NCI-H2029 treated with DMSO at 0.1 percent for 48 hours (cell line): Measurements from ENCODE around the gene AHR.

Experiments
- DNase-seq: peaks from one replicate; lab custom pipeline; 2025; lab: John Stamatoyannopoulos, UW

AHR gene

GRCh38 chr7:17304926-17305325 lies 6.5 kb downstream of the AHR start:
- DNase-seq: no peak

GRCh38 chr7:17305387-17306171 lies 7.1 kb downstream of the AHR start:
- DNase-seq: no peak

GRCh38 chr7:17307000-17307399 lies 8.5 kb downstream of the AHR start:
- no peak for DNase-seq

- no peak for DNase-seq
Measured at GRCh38 chr7:17307558-17307957, 9.1 kb downstream of the AHR start.

- no peak for DNase-seq
Measured at GRCh38 chr7:17307969-17308648, 9.7 kb downstream of the AHR start.

GRCh38 chr7:17311194-17311593 lies 12.7 kb downstream of the AHR start:
- DNase-seq: no peak

GRCh38 chr7:17311952-17312351 lies 13.5 kb downstream of the AHR start:
- DNase-seq: no peak

DNA sequence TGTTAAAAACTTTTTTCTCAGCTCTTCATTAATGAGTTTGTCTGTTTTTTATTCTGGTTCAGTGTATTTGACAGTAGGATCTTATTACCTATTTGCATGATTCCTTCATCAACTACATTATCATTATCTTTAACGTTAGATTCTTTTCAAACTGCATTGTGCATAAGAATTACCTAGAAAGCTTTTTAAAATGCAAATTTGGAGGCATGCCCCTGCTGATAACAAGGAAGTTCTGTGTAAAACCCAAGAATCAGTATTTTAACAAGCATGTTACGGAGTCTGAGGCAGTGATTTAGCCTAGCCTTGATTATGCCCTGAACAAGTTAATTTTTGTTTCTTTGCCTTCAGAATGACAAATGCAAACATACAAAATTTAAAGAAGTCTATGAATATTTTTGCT lies 14.2 kb downstream of the AHR start:
- DNase-seq: no peak

- no peak for DNase-seq
Measured at GRCh38 chr7:17313194-17313593, 14.7 kb downstream of the AHR start.

DNA sequence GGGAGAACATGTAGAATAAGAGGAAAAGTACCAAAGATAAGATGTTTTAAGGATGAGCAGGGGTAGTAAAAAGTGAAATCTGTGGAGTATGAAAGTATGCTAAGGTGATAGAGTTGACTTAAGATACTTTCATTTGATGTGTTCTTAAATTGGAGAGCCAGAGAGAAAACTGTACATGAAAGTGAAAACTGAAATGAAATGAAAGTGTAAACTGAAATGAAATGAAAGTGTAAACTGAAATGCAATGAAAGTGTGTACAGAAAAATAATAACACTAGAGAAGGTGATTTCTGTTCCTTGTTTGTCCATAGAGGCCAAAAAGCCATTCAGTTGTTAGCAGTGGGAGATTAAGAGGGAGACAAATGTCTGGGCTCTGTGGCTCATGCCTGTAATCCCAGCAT lies 17.5 kb downstream of the AHR start:
- no peak for DNase-seq

GRCh38 chr7:17318146-17318545 lies 19.7 kb downstream of the AHR start:
- DNase-seq: no peak

GRCh38 chr7:17319164-17320101 lies 21.0 kb downstream of the AHR start:
- no peak for DNase-seq

DNA sequence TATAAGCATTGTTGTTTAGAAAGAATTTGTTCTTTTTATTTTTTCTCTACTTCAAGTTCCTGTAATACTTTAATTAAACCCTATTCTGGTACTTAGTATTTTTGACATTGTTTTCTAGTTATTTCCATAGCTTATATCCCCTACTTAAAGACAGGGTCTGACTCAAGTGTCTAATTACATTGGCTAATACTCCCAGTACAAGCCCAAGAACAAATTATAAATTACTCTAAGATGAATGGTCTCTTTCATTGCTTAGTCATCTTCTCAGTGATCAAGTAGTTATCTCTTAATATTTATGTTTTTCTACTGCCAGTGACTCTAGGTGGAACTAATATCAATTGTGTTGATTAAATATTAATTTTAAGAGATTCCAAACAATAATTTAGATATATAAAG lies 21.6 kb downstream of the AHR start:
- no peak for DNase-seq

DNA sequence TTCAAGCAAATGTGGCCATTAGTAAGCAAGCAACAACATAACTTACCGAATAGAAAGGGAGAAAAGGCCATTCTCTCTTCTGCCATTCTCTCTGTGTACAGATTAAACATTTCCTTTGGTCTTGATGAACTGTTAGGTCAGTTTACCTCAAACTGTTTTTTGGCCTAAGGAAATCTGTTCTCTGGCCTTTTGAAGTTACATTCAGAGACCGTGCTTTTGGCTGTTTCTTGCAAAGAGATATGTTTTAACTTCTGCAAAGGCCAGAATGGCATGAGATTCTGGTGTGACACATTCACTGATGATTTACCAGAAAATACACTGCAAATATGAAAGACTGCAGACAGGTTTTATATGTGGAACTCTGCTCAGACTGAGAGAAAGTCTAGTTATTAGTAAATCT lies 22.2 kb downstream of the AHR start:
- no peak for DNase-seq

- no peak for DNase-seq
Measured at GRCh38 chr7:17325364-17325763, 26.9 kb downstream of the AHR start.

GRCh38 chr7:17326378-17326777 lies 27.9 kb downstream of the AHR start:
- no peak for DNase-seq

DNA sequence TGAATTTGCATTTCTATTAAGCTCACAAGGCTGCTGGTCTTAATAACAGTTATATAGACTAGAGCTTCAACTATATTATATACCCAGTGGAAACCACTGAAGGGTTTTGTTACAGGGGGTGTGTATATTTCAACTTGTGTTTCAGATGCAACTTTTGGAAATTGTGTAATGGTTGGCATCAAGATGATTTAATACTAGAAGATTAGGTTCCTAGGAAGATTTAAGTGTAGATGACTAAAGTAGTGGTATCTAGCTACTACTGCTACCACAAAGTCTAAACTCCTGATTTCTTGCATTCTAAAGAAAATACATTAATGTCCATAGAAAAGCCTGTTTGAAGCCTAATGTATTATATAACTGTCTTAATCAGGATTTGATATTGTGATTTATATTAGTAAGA lies 30.2 kb downstream of the AHR start:
- DNase-seq: no peak

GRCh38 chr7:17329440-17329839 lies 31.0 kb downstream of the AHR start:
- DNase-seq: no peak

DNA sequence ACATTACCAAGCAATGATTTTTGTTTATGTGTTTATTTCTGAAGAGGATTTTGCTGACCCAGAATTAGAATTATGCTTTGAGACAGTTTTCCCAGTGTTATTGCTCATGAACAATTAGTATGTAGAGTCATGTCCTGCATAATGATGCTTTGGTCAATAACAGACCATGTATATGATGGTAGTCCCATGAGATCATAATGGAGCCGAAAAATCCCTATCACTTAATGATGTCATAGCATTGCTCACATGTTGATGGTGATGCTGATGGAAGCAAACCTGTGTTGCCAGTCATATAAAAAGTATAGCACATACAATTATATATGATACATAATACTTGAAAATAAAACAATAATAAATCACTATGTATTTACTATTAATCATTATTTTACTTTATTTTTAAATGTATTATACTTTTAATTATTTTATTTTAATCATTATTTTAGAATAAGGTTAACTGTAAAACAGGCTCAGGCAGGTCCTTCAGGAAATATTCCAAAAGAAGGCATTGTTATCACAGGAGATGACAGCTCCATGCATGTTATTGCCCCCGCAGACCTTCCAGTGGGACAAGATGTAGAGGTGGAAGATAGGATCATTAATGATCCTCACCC lies 33.5 kb downstream of the AHR start:
- no peak for DNase-seq

GRCh38 chr7:17333221-17333620 lies 34.8 kb downstream of the AHR start:
- DNase-seq: no peak

DNA sequence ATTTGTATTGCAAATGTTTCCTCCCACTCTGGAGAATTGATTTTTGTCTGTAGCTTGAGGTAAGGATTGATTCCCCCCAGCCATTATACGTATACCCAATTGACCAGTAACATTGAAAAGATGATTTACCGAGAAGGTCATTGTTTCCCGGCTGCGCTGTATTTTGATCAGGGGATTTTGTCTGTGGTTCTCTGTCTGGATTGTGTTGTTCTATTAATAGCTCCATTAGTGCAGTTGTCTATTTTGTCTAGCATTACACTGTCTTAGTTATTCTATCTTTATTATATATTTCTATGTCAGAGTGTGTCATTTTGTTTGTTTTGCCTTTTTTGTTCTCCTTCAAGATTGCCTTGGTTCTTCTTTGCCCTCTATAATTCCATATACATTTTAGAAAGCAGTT lies 37.7 kb downstream of the AHR start:
- DNase-seq: no peak

DNA sequence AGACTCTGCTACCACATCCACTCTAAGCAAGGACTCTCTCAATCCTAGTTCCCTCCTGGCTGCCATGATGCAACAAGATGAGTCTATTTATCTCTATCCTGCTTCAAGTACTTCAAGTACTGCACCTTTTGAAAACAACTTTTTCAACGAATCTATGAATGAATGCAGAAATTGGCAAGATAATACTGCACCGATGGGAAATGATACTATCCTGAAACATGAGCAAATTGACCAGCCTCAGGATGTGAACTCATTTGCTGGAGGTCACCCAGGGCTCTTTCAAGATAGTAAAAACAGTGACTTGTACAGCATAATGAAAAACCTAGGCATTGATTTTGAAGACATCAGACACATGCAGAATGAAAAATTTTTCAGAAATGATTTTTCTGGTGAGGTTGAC lies 40.7 kb downstream of the AHR start:
- no peak for DNase-seq
